Type B pancreatic cell (in vitro differentiated cells): ENCODE measurements around the gene L3MBTL1. TPM values are rescaled to one million over a fixed set of nuclear protein-coding genes. Genes with fewer than 3 reads are reported as not detected.

Experiments
- DNase-seq: peaks from one replicate; pipeline ENCODE4 v3.0.0; 2021; ENCODE audit warnings: mixed read lengths; ENCODE audit not compliant: unreplicated experiment; ENCODE audit errors: extremely low spot score
- H3K27ac Mint-ChIP-seq: 2 replicates; pipeline ENCODE4 v1.8.0; 2021; ENCODE audit warnings: mild to moderate bottlenecking, mixed read lengths
- H3K27me3 Mint-ChIP-seq: 2 replicates; pipeline ENCODE4 v1.8.0; 2021; ENCODE audit warnings: mixed read lengths
- H3K36me3 Mint-ChIP-seq: 2 replicates; pipeline ENCODE4 v1.8.0; 2021; ENCODE audit warnings: mixed read lengths
- H3K4me1 Mint-ChIP-seq: one replicate; pipeline ENCODE4 v1.8.0; 2021; ENCODE audit warnings: mixed read lengths; ENCODE audit not compliant: unreplicated experiment
- H3K4me3 Mint-ChIP-seq: 2 replicates; pipeline ENCODE4 v1.8.0; 2021; ENCODE audit warnings: mild to moderate bottlenecking, mixed read lengths
- H3K9me3 Mint-ChIP-seq: 2 replicates; pipeline ENCODE4 v1.8.0; 2021; ENCODE audit warnings: mixed read lengths
- total RNA-seq: library from RNA; stranded (reverse); gene quantifications from 2 replicates; pipeline ENCODE4 v1.2.1, GENCODE V29; 2021; ENCODE audit warnings: low replicate concordance
- TF ChIP-seq, protein P1 (sequence below): fragments of 200-600 bp; sonication (generic); conservative IDR thresholded peaks from 2 replicates; pipeline ENCODE4 v1.5.0; 2021; ENCODE audit warnings: antibody characterized with exemption, mild to moderate bottlenecking

Gene L3MBTL1
- total RNA-seq, 1 donor from 2014 or later: 23.1 TPM

GRCh38 chr20:43569282-43569681, 61.8 kb downstream of the L3MBTL1 start:
- no peaks in the 10 kb centered on the region for H3K9me3 Mint-ChIP-seq
- TF ChIP-seq, protein P1, sequence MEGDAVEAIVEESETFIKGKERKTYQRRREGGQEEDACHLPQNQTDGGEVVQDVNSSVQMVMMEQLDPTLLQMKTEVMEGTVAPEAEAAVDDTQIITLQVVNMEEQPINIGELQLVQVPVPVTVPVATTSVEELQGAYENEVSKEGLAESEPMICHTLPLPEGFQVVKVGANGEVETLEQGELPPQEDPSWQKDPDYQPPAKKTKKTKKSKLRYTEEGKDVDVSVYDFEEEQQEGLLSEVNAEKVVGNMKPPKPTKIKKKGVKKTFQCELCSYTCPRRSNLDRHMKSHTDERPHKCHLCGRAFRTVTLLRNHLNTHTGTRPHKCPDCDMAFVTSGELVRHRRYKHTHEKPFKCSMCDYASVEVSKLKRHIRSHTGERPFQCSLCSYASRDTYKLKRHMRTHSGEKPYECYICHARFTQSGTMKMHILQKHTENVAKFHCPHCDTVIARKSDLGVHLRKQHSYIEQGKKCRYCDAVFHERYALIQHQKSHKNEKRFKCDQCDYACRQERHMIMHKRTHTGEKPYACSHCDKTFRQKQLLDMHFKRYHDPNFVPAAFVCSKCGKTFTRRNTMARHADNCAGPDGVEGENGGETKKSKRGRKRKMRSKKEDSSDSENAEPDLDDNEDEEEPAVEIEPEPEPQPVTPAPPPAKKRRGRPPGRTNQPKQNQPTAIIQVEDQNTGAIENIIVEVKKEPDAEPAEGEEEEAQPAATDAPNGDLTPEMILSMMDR: no peak
- H3K27ac Mint-ChIP-seq: no peak overlapping the region
- H3K27me3 Mint-ChIP-seq: no peaks in the 10 kb centered on the region
- no peak for DNase-seq
- H3K4me1 Mint-ChIP-seq: no peaks in the 10 kb centered on the region
- H3K4me3 Mint-ChIP-seq: no peak overlapping the region
- H3K36me3 Mint-ChIP-seq: no peaks in the 10 kb centered on the region

DNA sequence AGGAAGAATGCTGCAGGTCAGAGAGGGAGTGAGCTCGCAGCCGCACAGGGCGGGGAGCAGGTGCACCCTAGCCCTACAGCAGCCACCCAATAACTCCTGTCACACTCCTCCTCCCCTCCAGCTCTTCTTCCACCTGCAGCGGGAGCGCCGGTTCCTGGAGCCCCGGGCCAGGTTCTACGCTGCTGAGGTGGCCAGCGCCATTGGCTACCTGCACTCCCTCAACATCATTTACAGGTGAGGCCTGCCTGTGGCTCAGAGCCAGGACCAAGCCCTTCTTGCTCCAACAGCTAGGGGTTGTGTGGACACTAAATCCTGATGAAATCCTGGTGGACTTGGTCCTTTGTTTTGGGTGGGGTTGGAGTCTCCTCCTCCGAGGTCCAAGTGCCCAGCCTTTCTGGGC, 63.0 kb downstream of the L3MBTL1 start:
- no peaks in the 10 kb centered on the region for H3K4me1 Mint-ChIP-seq

DNA sequence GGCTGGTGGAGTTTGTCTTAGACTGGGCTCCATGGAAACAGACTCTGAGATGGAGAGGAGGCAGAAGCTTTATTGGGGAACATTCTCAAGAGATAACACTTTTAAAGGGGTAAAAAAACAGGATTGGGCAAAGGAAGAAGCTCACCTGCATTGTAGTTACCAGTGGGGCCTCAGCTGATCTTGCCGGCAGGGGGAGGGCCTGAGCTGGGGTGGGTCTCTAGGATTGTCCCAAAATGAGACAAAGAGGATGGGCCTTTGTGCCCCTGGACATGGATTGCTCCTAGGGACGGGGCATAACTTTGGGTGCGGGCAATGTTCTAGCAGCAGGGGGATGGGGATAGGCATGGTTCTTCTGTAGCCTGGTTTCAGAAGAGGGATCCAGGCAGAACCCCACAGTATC, 63.8 kb downstream of the L3MBTL1 start:
- Mint-ChIP-seq H3K4me1 (peaks cover 4% of the 10 kb centered on the region), H3K4me3 (no peak overlapping the region), H3K27me3 (no peaks in the 10 kb centered on the region), H3K9me3 (no peaks in the 10 kb centered on the region), H3K36me3 (no peaks in the 10 kb centered on the region), H3K27ac (no peak overlapping the region)
- TF ChIP-seq, protein P1: no peak
- DNase-seq: no peak

More for the DNA sequence above, 63.0 kb downstream of the L3MBTL1 start:
- Mint-ChIP-seq H3K27me3 (no peaks in the 10 kb centered on the region), H3K36me3 (no peaks in the 10 kb centered on the region), H3K4me3 (no peak overlapping the region), H3K27ac (no peak overlapping the region), H3K9me3 (no peaks in the 10 kb centered on the region)
- no peak for DNase-seq
- TF ChIP-seq, protein P1: no peak

DNA sequence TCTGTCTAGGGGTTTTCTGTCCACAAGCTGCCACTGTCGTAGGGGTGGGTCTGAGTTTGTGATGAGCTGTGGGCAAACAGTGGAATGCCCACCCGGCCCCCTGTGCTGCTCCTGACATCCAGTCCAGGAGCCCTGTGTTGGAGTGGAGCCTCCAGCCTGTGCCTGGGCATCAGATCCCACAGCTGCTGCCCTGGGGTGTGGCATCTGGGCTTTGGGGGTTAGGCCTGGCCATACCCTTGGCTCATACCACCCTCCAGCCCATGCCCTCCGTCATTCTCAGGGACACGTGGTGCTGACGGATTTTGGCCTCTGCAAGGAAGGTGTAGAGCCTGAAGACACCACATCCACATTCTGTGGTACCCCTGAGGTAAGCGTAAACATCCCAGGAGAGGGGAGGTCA, 64.3 kb downstream of the L3MBTL1 start:
- H3K27me3 Mint-ChIP-seq: no peaks in the 10 kb centered on the region
- no peaks in the 10 kb centered on the region for H3K9me3 Mint-ChIP-seq
- TF ChIP-seq, protein P1: no peak
- no peak for DNase-seq
- no peak overlapping the region for H3K4me3 Mint-ChIP-seq
- no peaks in the 10 kb centered on the region for H3K36me3 Mint-ChIP-seq
- H3K27ac Mint-ChIP-seq: no peak overlapping the region
- peaks cover 4% of the 10 kb centered on the region for H3K4me1 Mint-ChIP-seq

- H3K4me1 Mint-ChIP-seq: peaks cover 4% of the 10 kb centered on the region
- H3K9me3 Mint-ChIP-seq: no peaks in the 10 kb centered on the region
- H3K27ac Mint-ChIP-seq: no peak overlapping the region
- H3K36me3 Mint-ChIP-seq: no peaks in the 10 kb centered on the region
- TF ChIP-seq, protein P1: no peak
- no peaks in the 10 kb centered on the region for H3K27me3 Mint-ChIP-seq
- H3K4me3 Mint-ChIP-seq: no peak overlapping the region
- no peak for DNase-seq
Observed at GRCh38 chr20:43572891-43573290, 65.4 kb downstream of the L3MBTL1 start.

DNA sequence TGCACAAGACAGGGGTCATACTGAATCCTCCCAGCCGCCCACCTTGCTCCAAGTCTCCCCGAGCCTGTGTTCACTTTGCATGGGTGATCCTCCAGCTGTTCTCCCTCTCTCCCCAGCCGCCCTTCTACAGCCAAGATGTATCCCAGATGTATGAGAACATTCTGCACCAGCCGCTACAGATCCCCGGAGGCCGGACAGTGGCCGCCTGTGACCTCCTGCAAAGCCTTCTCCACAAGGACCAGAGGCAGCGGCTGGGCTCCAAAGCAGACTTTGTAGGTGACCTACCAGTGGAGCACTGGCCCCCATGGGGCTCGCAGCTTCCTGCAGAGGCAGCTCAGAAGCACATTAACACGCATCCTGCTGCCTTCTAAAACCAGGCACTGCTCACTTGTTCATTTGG, 68.6 kb downstream of the L3MBTL1 start:
- Mint-ChIP-seq H3K4me3 (no peak overlapping the region), H3K9me3 (no peaks in the 10 kb centered on the region), H3K27me3 (no peaks in the 10 kb centered on the region), H3K36me3 (no peaks in the 10 kb centered on the region), H3K27ac (no peak overlapping the region), H3K4me1 (peaks cover 4% of the 10 kb centered on the region)
- no peak for DNase-seq
- TF ChIP-seq, protein P1: no peak
